ENCODE results near the gene RAB9B. TPM values are rescaled to one million over a fixed set of nuclear protein-coding genes. Genes with fewer than 3 reads are reported as not detected.

The RAB9B gene
- total RNA-seq, 1 experiment from 2014 or later: 0.05 TPM

GRCh38 chrX:103783196-103783595, 48.9 kb downstream of the RAB9B start:
- H3K9me2 ChIP-seq (ENCODE audit: insufficient read depth): no peaks in the 10 kb centered on the region
- no peak overlapping the region for H3K4me3 ChIP-seq (replicated peaks in 1 of 2; ENCODE audit: low read depth in 1 of 2, low read length in 2 of 2)
- ChIA-PET RAD21 (ENCODE audit: low non-redundant PET in 1 of 2, low total read pairs in 2 of 2, uncharacterized antibody in 2 of 2, unreplicated experiment in 2 of 2) (no interaction called here), POLR2A (no interaction called here), CTCF (no interaction called here)
- no TSS peak for BruUV-seq (replicated peaks)
- H3K4me1 ChIP-seq (ENCODE audit: control insufficient read depth in 1 of 2, insufficient read depth in 2 of 2, low read length in 2 of 2): no peaks in the 10 kb centered on the region
- no peaks in the 10 kb centered on the region for H3K36me3 ChIP-seq (ENCODE audit: control insufficient read depth in 1 of 2, insufficient read depth in 2 of 2, low read length in 2 of 2)
- no peaks in the 10 kb centered on the region for H3K79me2 ChIP-seq (ENCODE audit: insufficient read depth, low read length)
- no peak overlapping the region for H3K27ac ChIP-seq (ENCODE audit: low read depth, low read length)
- no peak for TF ChIP-seq POLR2A (IDR thresholded peaks at IDR 0.05; ENCODE audit: borderline replicate concordance, extremely low read depth, insufficient read depth, insufficient read length)
- TF ChIP-seq YY1 (IDR thresholded peaks at IDR 0.05; ENCODE audit: extremely low read depth, insufficient replicate concordance, low read depth, low read length): no peak
- TF ChIP-seq JUND (IDR thresholded peaks at IDR 0.05): no peak
- TF ChIP-seq EZH2 (IDR thresholded peaks at IDR 0.05): no peak
- TF ChIP-seq ATF3 (IDR thresholded peaks at IDR 0.05): no peak
- no peak for TF ChIP-seq TCF7L2 (IDR thresholded peaks at IDR 0.05; ENCODE audit: borderline replicate concordance, extremely low read depth, insufficient read depth, insufficient read length)
- no peak for TF ChIP-seq ZBTB33 (IDR thresholded peaks at IDR 0.05; ENCODE audit: extremely low read depth, insufficient replicate concordance, low read length)
- TF ChIP-seq EZH2phosphoT487 (IDR thresholded peaks at IDR 0.05; ENCODE audit: borderline replicate concordance): no peak
- no peak for TF ChIP-seq CEBPB (IDR thresholded peaks at IDR 0.05; ENCODE audit: low read depth)
- TF ChIP-seq MAX (IDR thresholded peaks at IDR 0.05): no peak
- TF ChIP-seq POLR2AphosphoS5 (IDR thresholded peaks at IDR 0.05; ENCODE audit: low read depth, low read length): no peak
- no peak for TF ChIP-seq RAD21 (IDR thresholded peaks at IDR 0.05; ENCODE audit: low read depth)
- no peak for TF ChIP-seq ZFX (IDR thresholded peaks at IDR 0.05)
- TF ChIP-seq REST (IDR thresholded peaks at IDR 0.05; ENCODE audit: low read depth): no peak
- no peak for TF ChIP-seq CTCF (IDR thresholded peaks at IDR 0.05 in 2 of 3, conservative IDR thresholded peaks at IDR 0.05 in 1 of 3; ENCODE audit: borderline replicate concordance in 1 of 3, insufficient read depth in 1 of 3, low read depth in 2 of 3, low read length in 2 of 3)
- TF ChIP-seq SIN3A (IDR thresholded peaks at IDR 0.05; ENCODE audit: low read depth): no peak
- TF ChIP-seq FOSL1 (IDR thresholded peaks at IDR 0.05; ENCODE audit: low read depth): no peak
- TF ChIP-seq SP1 (IDR thresholded peaks at IDR 0.05; ENCODE audit: low read depth): no peak
- TF ChIP-seq SRF (IDR thresholded peaks at IDR 0.05; ENCODE audit: low read depth): no peak
- no peak for TF ChIP-seq ELF1 (IDR thresholded peaks at IDR 0.05; ENCODE audit: borderline replicate concordance, low read depth)
- H3K27me3 ChIP-seq (ENCODE audit: insufficient read depth, low read length): no peaks in the 10 kb centered on the region; the same call in 1 of the 2 replicates
- no peak for DNase-seq (ENCODE audit: low read depth, low spot score)
- H3K4me2 ChIP-seq (ENCODE audit: low read length): no peak overlapping the region
- no peaks in the 10 kb centered on the region for H3K9me3 ChIP-seq (ENCODE audit: control insufficient read depth in 1 of 2, insufficient read depth in 1 of 2, low read depth in 1 of 2, low read length in 2 of 2)
- ATAC-seq: no peak
- intact Hi-C loops (cut with micrococcal nuclease): no loop called here
- H2AFZ ChIP-seq (ENCODE audit: low read depth, low read length, poor library complexity, severe bottlenecking): no peak overlapping the region
- H3K9ac ChIP-seq (ENCODE audit: low read length): no peak overlapping the region
- no peaks in the 10 kb centered on the region for H4K20me1 ChIP-seq (ENCODE audit: insufficient read depth)

All from HCT116 (cell line).